GM18868 (cell line): ENCODE results near the gene ANKRD6.

Experiments
- ATAC-seq: cut with Tn5 transposase; IDR thresholded peaks from one replicate; pipeline ENCODE4 v1.9.1; 2021; ENCODE audit warnings: mild to moderate bottlenecking, moderate library complexity; ENCODE audit not compliant: unreplicated experiment

ANKRD6 gene

GRCh38 chr6:89555806-89556205 lies 122.9 kb downstream of the ANKRD6 start:
- no peak for ATAC-seq

- ATAC-seq: no peak
Observed at GRCh38 chr6:89559487-89559886, 126.5 kb downstream of the ANKRD6 start.

- ATAC-seq: no peak
Observed at GRCh38 chr6:89562093-89562973, 129.4 kb downstream of the ANKRD6 start.

GRCh38 chr6:89563866-89564265 lies 130.9 kb downstream of the ANKRD6 start:
- ATAC-seq: no peak

- ATAC-seq: no peak
Observed at GRCh38 chr6:89564752-89565427, 131.9 kb downstream of the ANKRD6 start.

- ATAC-seq: no peak
Observed at GRCh38 chr6:89566008-89566800, 133.3 kb downstream of the ANKRD6 start.

GRCh38 chr6:89566930-89567629 lies 134.1 kb downstream of the ANKRD6 start:
- no peak for ATAC-seq

GRCh38 chr6:89567630-89568390 lies 134.9 kb downstream of the ANKRD6 start:
- ATAC-seq: no peak

GRCh38 chr6:89574910-89575561 lies 142.1 kb downstream of the ANKRD6 start:
- no peak for ATAC-seq

- ATAC-seq: no peak
Observed at GRCh38 chr6:89575562-89575960, 142.6 kb downstream of the ANKRD6 start.

GRCh38 chr6:89580997-89581666 lies 148.2 kb downstream of the ANKRD6 start:
- no peak for ATAC-seq

- no peak for ATAC-seq
Observed at GRCh38 chr6:89581689-89582088, 148.7 kb downstream of the ANKRD6 start.

GRCh38 chr6:89582669-89583325 lies 149.8 kb downstream of the ANKRD6 start:
- ATAC-seq: no peak

GRCh38 chr6:89583559-89583958 lies 150.6 kb downstream of the ANKRD6 start:
- ATAC-seq: no peak

- no peak for ATAC-seq
Observed at GRCh38 chr6:89584539-89584938, 151.6 kb downstream of the ANKRD6 start.

GRCh38 chr6:89585154-89585553 lies 152.2 kb downstream of the ANKRD6 start:
- no peak for ATAC-seq

GRCh38 chr6:89589297-89590025 lies 156.5 kb downstream of the ANKRD6 start:
- ATAC-seq: no peak

- ATAC-seq: no peak
Observed at GRCh38 chr6:89590133-89590532, 157.2 kb downstream of the ANKRD6 start.
